A549 (cell line): ENCODE data around the gene MAGI2. TPM values are rescaled to one million over a fixed set of nuclear protein-coding genes. Genes with fewer than 3 reads are reported as not detected.

Source experiments
- ATAC-seq, 2 experiments: fragments of 200-7000 bp in 1 of 2; fragments of >200 bp in 1 of 2; cut with Nextera tagmentation in 1 of 2; cut with Tn5 transposase in 1 of 2; 3 replicates each; pipeline versions ENCODE4 v1.8.0 to v1.9.1; 2018 to 2020; ENCODE audit warnings: mild to moderate bottlenecking in 1 of 2, moderate library complexity in 1 of 2
- CTCF ChIA-PET: fragments of 300-600 bp; sonication (Branson Sonifier 250); formaldehyde crosslinking; extraction: SDS; loops from one replicate; lab custom pipeline; 2021; ENCODE audit warnings: antibody characterized with exemption, inconsistent platforms; lab: Yijun Ruan, JAX
- POLR2A ChIA-PET: fragments of 350-600 bp; formaldehyde crosslinking; extraction: SDS; loops from one replicate; lab custom pipeline; 2021; ENCODE audit warnings: antibody characterized with exemption, inconsistent platforms; lab: Yijun Ruan, JAX
- DNase-seq, 2 experiments: peaks; one replicate each; pipeline versions ENCODE4 v3.0.0 to v3.0.0-alpha.2; 2011 to 2016; ENCODE audit warnings: low read depth in 1 of 2, low spot score in 1 of 2
- FAIRE-seq: peaks from 2 replicates; lab custom pipeline; 2011; peaks lifted over from hg19 to GRCh38; lab: Jason Lieb, UNC
- H3K27ac ChIP-seq, 2 experiments: fragments of >200 bp; sonication (Bioruptor Twin); formaldehyde crosslinking; 3 replicates each; pipeline ENCODE4 v1.5.1; 2016 to 2017
- H3K4me1 ChIP-seq: fragments of >200 bp; sonication (Bioruptor Twin); formaldehyde crosslinking; 3 replicates; pipeline ENCODE4 v1.6.1; 2016
- H3K4me2 ChIP-seq: fragments of >200 bp; sonication (Bioruptor Twin); formaldehyde crosslinking; 3 replicates; pipeline ENCODE4 v1.6.1; 2016
- H3K4me3 ChIP-seq: fragments of >200 bp; sonication (Bioruptor Twin); formaldehyde crosslinking; 3 replicates; pipeline ENCODE4 v1.5.1; 2016
- H3K9me3 ChIP-seq: fragments of >200 bp; sonication (Bioruptor Twin); formaldehyde crosslinking; 3 replicates; pipeline ENCODE4 v1.6.1; 2016
- BHLHE40 ChIP-seq: IDR thresholded peaks from 2 replicates; pipeline ENCODE4 v1.6.1; 2012; ENCODE audit warnings: low read depth, low read length, inconsistent platforms
- CBX2 ChIP-seq: fragments of 200-600 bp; sonication (generic); IDR thresholded peaks from 2 replicates; pipeline ENCODE4 v1.6.1; 2016; ENCODE audit warnings: low read depth, mild to moderate bottlenecking, borderline replicate concordance
- CEBPB ChIP-seq, 2 experiments: fragments of >200 bp in 1 of 2; sonication (Bioruptor Twin) in 1 of 2; formaldehyde crosslinking in 1 of 2; IDR thresholded peaks; 2 replicates each; pipeline ENCODE4 v1.6.1; 2012 to 2016
- FOXS1 ChIP-seq: fragments of 250-450 bp; sonication (Bioruptor Pico); IDR thresholded peaks from 2 replicates; pipeline ENCODE4 v1.5.0; 2020; ENCODE audit warnings: mild to moderate bottlenecking, moderate library complexity
- HEYL ChIP-seq: fragments of 250-450 bp; sonication (Bioruptor Pico); IDR thresholded peaks from 2 replicates; pipeline ENCODE4 v1.8.0; 2021; ENCODE audit warnings: mild to moderate bottlenecking, moderate library complexity
- HOXB5 ChIP-seq: fragments of 250-450 bp; sonication (Bioruptor Pico); IDR thresholded peaks from 2 replicates; pipeline ENCODE4 v1.5.0; 2020; ENCODE audit warnings: mild to moderate bottlenecking, moderate library complexity
- KDM5A ChIP-seq: fragments of 200-600 bp; sonication (generic); IDR thresholded peaks from 2 replicates; pipeline ENCODE4 v1.6.1; 2016; ENCODE audit warnings: antibody characterized with exemption, mild to moderate bottlenecking
- MAFK ChIP-seq: fragments of 450-650 bp; IDR thresholded peaks from 2 replicates; pipeline ENCODE4 v1.6.1; 2014; ENCODE audit not compliant: partially characterized antibody
- MAZ ChIP-seq: fragments of 150-350 bp; IDR thresholded peaks from 2 replicates; pipeline ENCODE4 v1.6.1; 2014; ENCODE audit warnings: antibody characterized with exemption, low read depth, low read length, borderline replicate concordance
- POLR2AphosphoS2 ChIP-seq: conservative IDR thresholded peaks from 2 replicates; pipeline ENCODE4 v1.6.1; 2012; ENCODE audit warnings: low read length, improper control_type of control experiment, inconsistent platforms
- RFX5 ChIP-seq: fragments of 450-650 bp; IDR thresholded peaks from 2 replicates; pipeline ENCODE4 v1.7.1; 2014; ENCODE audit warnings: antibody characterized with exemption, mild to moderate bottlenecking, moderate library complexity
- RNF2 ChIP-seq: fragments of 200-600 bp; sonication (generic); IDR thresholded peaks from 2 replicates; pipeline ENCODE4 v1.6.1; 2016; ENCODE audit warnings: low read depth, mild to moderate bottlenecking, antibody characterized with exemption, moderate library complexity, borderline replicate concordance
- SMC3 ChIP-seq: fragments of >200 bp; sonication (Bioruptor Twin); formaldehyde crosslinking; IDR thresholded peaks from 3 replicates; pipeline ENCODE4 v1.6.1; 2018; ENCODE audit warnings: inconsistent platforms
- ZFP36 ChIP-seq: fragments of 450-650 bp; IDR thresholded peaks from 2 replicates; pipeline ENCODE4 v1.6.1; 2014; ENCODE audit warnings: borderline replicate concordance; ENCODE audit not compliant: partially characterized antibody
- ZSCAN20 ChIP-seq: fragments of 250-450 bp; sonication (Bioruptor Pico); IDR thresholded peaks from 2 replicates; pipeline ENCODE4 v1.8.0; 2022; ENCODE audit warnings: mild to moderate bottlenecking, moderate library complexity
- WGBS: methylation state at CpG from one replicate; pipeline ENCODE4 v1.1.6; 2017; ENCODE audit errors: missing lambda C conversion rate; 5-methylcytosine and 5-hydroxymethylcytosine counted together
- polyA plus RNA-seq, 4 experiments: library from polyadenylated mRNA; depleted of rRNA in 3 of 4; stranded (reverse); fragments of >200 nt; fragmentation: RNase III in 1 of 4; extraction: RNeasy Plus Mini Kit Qiagen cat#74134 plus additional on column Dnase treatment in 1 of 4; gene quantifications; 2 replicates in 3 of 4; 3 replicates in 1 of 4; pipeline ENCODE4 v1.2.3, GENCODE V29; 2011 to 2017
- TF ChIP-seq, protein P1 (sequence below): fragments of >200 bp; sonication (Bioruptor Twin); formaldehyde crosslinking; IDR thresholded peaks from 3 replicates; pipeline ENCODE4 v1.5.1; 2016
- TF ChIP-seq, protein P2 (sequence below): IDR thresholded peaks from 2 replicates; pipeline ENCODE4 v1.6.1; 2012
- TF ChIP-seq, protein P3 (sequence below): fragments of >200 bp; sonication (Bioruptor Twin); formaldehyde crosslinking; IDR thresholded peaks from 2 replicates; pipeline ENCODE4 v1.6.1; 2016
- TF ChIP-seq, protein P4 (sequence below): fragments of 150-350 bp; IDR thresholded peaks from 2 replicates; pipeline ENCODE4 v1.6.1; 2014; ENCODE audit warnings: low read depth, mild to moderate bottlenecking, low read length

The MAGI2 gene
- polyA plus RNA-seq, 2 of the 4 experiments (the other 2 are of a cell fraction): 0.48 to 0.81 TPM

DNA sequence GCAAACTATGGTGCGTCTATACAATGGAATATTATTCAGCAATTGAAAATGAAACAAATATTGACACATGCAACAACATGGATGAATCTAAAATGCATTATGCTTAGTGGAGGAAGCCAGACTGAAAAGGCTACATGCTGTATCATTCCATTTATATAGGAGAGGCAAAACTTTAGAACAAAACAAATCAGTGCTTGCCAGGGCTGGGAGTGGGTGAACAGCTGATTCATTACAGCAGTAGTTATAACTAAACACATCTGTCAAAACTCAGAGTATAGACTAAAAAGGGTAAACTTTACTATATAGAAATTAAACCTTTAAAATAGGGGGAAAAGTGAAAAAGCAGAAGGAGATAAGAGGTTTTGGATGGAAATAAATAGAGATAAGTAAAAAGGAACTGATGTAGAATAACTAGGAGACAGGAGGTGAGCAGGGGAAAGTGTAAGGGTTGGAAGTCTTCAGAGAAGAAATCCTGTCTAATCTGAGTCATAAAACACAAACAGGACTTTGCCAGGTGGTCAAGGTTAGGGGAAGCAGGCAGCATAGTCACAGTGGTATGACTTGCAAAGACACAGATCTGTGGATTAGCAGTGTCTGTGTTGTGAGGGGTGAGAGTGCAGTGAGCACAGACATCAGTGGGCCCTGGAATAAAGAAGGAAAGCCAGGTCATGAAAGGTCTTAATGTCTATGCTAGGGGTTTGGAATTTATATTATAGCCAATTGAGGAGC, 1305.1 kb downstream of the MAGI2 start (continued):
- TF ChIP-seq, protein P1, sequence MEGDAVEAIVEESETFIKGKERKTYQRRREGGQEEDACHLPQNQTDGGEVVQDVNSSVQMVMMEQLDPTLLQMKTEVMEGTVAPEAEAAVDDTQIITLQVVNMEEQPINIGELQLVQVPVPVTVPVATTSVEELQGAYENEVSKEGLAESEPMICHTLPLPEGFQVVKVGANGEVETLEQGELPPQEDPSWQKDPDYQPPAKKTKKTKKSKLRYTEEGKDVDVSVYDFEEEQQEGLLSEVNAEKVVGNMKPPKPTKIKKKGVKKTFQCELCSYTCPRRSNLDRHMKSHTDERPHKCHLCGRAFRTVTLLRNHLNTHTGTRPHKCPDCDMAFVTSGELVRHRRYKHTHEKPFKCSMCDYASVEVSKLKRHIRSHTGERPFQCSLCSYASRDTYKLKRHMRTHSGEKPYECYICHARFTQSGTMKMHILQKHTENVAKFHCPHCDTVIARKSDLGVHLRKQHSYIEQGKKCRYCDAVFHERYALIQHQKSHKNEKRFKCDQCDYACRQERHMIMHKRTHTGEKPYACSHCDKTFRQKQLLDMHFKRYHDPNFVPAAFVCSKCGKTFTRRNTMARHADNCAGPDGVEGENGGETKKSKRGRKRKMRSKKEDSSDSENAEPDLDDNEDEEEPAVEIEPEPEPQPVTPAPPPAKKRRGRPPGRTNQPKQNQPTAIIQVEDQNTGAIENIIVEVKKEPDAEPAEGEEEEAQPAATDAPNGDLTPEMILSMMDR: no peak
- TF ChIP-seq CEBPB (IDR thresholded peaks at IDR 0.05): no peak
- no peak for TF ChIP-seq MAZ
- TF ChIP-seq POLR2AphosphoS2: no peak
- TF ChIP-seq ZFP36: no peak
- TF ChIP-seq, all 56 proteins: peak for 0

DNA sequence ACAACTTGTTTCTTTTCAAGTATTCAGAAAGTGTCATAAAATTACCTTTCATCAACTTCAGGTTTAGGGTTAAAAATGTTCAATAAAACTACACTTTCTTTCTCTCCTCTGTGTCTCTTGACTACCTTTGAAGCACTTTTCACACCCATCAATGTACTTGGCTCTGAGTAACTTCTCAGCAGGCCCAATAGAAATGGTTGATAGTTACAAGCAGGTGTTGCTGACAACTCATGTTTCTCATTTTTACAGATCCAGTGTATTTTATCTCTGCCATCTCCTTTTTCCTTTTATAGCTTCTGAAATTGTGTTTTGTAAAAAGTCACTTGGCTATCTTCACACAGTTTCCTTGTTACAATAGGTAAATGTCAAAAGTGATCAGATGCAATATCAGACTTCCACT, 1306.9 kb downstream of the MAGI2 start:
- Histone ChIP-seq H3K4me3 (no peak overlapping the region), H3K27ac (no peak overlapping the region), H3K4me1 (no peaks in the 10 kb centered on the region), H3K9me3 (no peaks in the 10 kb centered on the region), H3K4me2 (no peak overlapping the region)
- ChIA-PET POLR2A (no interaction called here), CTCF (no interaction called here)
- DNase-seq (no peak), FAIRE-seq (no peak), ATAC-seq (no peak)
- TF ChIP-seq, protein P2, sequence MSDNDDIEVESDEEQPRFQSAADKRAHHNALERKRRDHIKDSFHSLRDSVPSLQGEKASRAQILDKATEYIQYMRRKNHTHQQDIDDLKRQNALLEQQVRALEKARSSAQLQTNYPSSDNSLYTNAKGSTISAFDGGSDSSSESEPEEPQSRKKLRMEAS: no peak

DNA sequence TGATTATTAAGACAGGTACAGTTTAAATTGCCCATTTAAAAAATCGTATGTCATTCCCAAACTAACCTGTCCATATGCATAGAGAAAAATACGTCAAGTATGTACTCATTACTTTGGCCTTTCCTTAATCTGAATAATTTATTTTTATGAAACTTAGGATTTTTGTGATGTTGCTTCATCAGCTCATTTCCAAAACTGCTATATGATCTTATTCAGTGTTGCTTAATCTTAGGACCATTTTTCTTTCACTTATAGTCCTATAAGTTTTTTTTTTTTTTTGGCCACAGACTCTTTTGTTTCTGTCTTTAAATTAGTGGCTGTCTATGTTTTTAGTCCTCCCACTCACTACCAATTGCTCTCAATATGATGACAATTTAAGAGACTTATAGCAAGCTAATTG, 1309.8 kb downstream of the MAGI2 start:
- no peak overlapping the region for H3K27ac ChIP-seq
- ChIA-PET POLR2A (no interaction called here), CTCF (interaction anchor here (0.6 to 1.9 kb wide), 3 partner anchors 8 to 197 kb away, joined by 3 to 5 read pairs (median 4); no protein-coding TSS in a partner anchor)
- no peaks in the 10 kb centered on the region for H3K4me1 ChIP-seq
- ATAC-seq (no peak), DNase-seq (no peak), FAIRE-seq (no peak)
- no peak overlapping the region for H3K4me3 ChIP-seq
- no peaks in the 10 kb centered on the region for H3K9me3 ChIP-seq
- no peak overlapping the region for H3K4me2 ChIP-seq
- TF ChIP-seq MAFK (no peak), ZSCAN20 (CRISPR knock-in tag) (no peak), RFX5 (no peak), KDM5A (no peak), MAZ (no peak), CBX2 (no peak), FOXS1 (CRISPR knock-in tag) (no peak), RNF2 (no peak), HEYL (no peak), BHLHE40 (no peak), HOXB5 (no peak), SMC3 (no peak)
- TF ChIP-seq, protein P3, sequence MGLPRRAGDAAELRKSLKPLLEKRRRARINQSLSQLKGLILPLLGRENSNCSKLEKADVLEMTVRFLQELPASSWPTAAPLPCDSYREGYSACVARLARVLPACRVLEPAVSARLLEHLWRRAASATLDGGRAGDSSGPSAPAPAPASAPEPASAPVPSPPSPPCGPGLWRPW: no peak
- TF ChIP-seq, protein P4, sequence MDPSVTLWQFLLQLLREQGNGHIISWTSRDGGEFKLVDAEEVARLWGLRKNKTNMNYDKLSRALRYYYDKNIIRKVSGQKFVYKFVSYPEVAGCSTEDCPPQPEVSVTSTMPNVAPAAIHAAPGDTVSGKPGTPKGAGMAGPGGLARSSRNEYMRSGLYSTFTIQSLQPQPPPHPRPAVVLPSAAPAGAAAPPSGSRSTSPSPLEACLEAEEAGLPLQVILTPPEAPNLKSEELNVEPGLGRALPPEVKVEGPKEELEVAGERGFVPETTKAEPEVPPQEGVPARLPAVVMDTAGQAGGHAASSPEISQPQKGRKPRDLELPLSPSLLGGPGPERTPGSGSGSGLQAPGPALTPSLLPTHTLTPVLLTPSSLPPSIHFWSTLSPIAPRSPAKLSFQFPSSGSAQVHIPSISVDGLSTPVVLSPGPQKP: no peak
- TF ChIP-seq, protein P2: no peak
- WGBS: 4% methylated on average over 2 of the region's 2 CpGs
